Activated T-helper 2 cell treated with anti-CD3 and anti-CD28 coated beads, Interferon-gamma antibody, Interleukin-2, Interleukin-4, amounts not matched to agents 10 μg/mL and 5 μg/mL and 100 μg/mL, durations not matched to agents 14 hours and 24 hours and 36 hours (primary cell): ENCODE results near the gene PHF1. TPM values are rescaled to one million over a fixed set of nuclear protein-coding genes. Genes with fewer than 3 reads are reported as not detected.
"Not testable (repeated sequence)": the region's sequence is repeated elsewhere in the genome, so short reads cannot be mapped to it uniquely, and the experiment has no call there.

Experiments used
- DNase-seq: peaks from one replicate; pipeline ENCODE4 v3.0.0; 2021; ENCODE audit warnings: low spot score
- H3K27ac Mint-ChIP-seq: one replicate; pipeline ENCODE4 v1.8.0; 2021; ENCODE audit warnings: mixed read lengths
- H3K27me3 Mint-ChIP-seq: one replicate; pipeline ENCODE4 v1.8.0; 2021; ENCODE audit warnings: low read depth, mixed read lengths
- H3K36me3 Mint-ChIP-seq: one replicate; pipeline ENCODE4 v1.8.0; 2021; ENCODE audit warnings: low read depth, mixed read lengths
- H3K4me1 Mint-ChIP-seq: one replicate; pipeline ENCODE4 v1.8.0; 2021; ENCODE audit warnings: low read depth, mixed read lengths
- H3K4me3 Mint-ChIP-seq: one replicate; pipeline ENCODE4 v1.8.0; 2021; ENCODE audit warnings: low read depth, mild to moderate bottlenecking, moderate library complexity, mixed read lengths
- H3K9me3 Mint-ChIP-seq: one replicate; pipeline ENCODE4 v1.8.0; 2021; ENCODE audit warnings: mixed read lengths
- intact Hi-C: fragments of 100-400 bp; cut with micrococcal nuclease; formaldehyde crosslinking; loops from one replicate; pipeline ENCODE4 v1.15.1; 2023
- total RNA-seq: library from RNA; stranded (reverse); gene quantifications from 2 replicates; pipeline ENCODE4 v1.2.3, GENCODE V29; 2022

Gene PHF1
- total RNA-seq, 1 donor from 2014 or later: 39.1 TPM

- peaks cover 27% of the 10 kb centered on the region for H3K4me1 Mint-ChIP-seq
- intact Hi-C loops: not testable (repeated sequence)
Observed at GRCh38 chr6:33399881-33400280, 10.9 kb upstream of the PHF1 start.

GRCh38 chr6:33404884-33405283 is 5.9 kb upstream of the PHF1 start:
- Mint-ChIP-seq H3K27me3 (no peaks in the 10 kb centered on the region), H3K4me1 (peaks cover 22% of the 10 kb centered on the region), H3K36me3 (peaks cover 85% of the 10 kb centered on the region), H3K9me3 (no peaks in the 10 kb centered on the region), H3K27ac (peak overlapping the region; percentile 6), H3K4me3 (no peak overlapping the region)
- intact Hi-C loops: no loop called here
- DNase-seq: no peak

More at GRCh38 chr6:33399881-33400280, 10.9 kb upstream of the PHF1 start:
- H3K9me3 Mint-ChIP-seq, DNase-seq, H3K27ac Mint-ChIP-seq, H3K27me3 Mint-ChIP-seq, H3K4me3 Mint-ChIP-seq: not testable (repeated sequence)
- peaks cover 65% of the 10 kb centered on the region for H3K36me3 Mint-ChIP-seq

- intact Hi-C loops: no loop called here
- Mint-ChIP-seq H3K27ac (peak overlapping the region; percentile 28), H3K27me3 (no peaks in the 10 kb centered on the region), H3K4me1 (peaks cover 24% of the 10 kb centered on the region), H3K4me3 (no peak overlapping the region), H3K9me3 (no peaks in the 10 kb centered on the region), H3K36me3 (peaks cover 82% of the 10 kb centered on the region)
- DNase-seq: no peak
Observed at GRCh38 chr6:33405386-33405940, 5.4 kb upstream of the PHF1 start.

GRCh38 chr6:33406126-33406525 is 4.7 kb upstream of the PHF1 start:
- peaks cover 78% of the 10 kb centered on the region for H3K36me3 Mint-ChIP-seq
- no peaks in the 10 kb centered on the region for H3K9me3 Mint-ChIP-seq

GRCh38 chr6:33407132-33407718 is 3.6 kb upstream of the PHF1 start:
- no peak for DNase-seq
- peaks cover 73% of the 10 kb centered on the region for H3K36me3 Mint-ChIP-seq

More at GRCh38 chr6:33406126-33406525, 4.7 kb upstream of the PHF1 start:
- no peaks in the 10 kb centered on the region for H3K27me3 Mint-ChIP-seq
- peaks cover 24% of the 10 kb centered on the region for H3K4me1 Mint-ChIP-seq
- intact Hi-C loops: no loop called here
- DNase-seq: no peak
- no peak overlapping the region for H3K4me3 Mint-ChIP-seq
- no peak overlapping the region for H3K27ac Mint-ChIP-seq

GRCh38 chr6:33410050-33410710 is 634 bp upstream of the PHF1 start:
- peak; percentile 98 for DNase-seq
- Mint-ChIP-seq H3K9me3 (no peaks in the 10 kb centered on the region), H3K4me1 (peaks cover 38% of the 10 kb centered on the region), H3K4me3 (peak overlapping the region; percentile 88), H3K27ac (peak overlapping the region; percentile 93), H3K27me3 (no peaks in the 10 kb centered on the region), H3K36me3 (peaks cover 75% of the 10 kb centered on the region)
- intact Hi-C loops: loop anchor here (1.0 to 10.0 kb wide), 6 partner anchors 8 to 439 kb away; partner anchors contain the start of genes CUTA, KIFC1, RXRB and SLC39A7

More at GRCh38 chr6:33407132-33407718, 3.6 kb upstream of the PHF1 start:
- Mint-ChIP-seq H3K4me1 (peaks cover 29% of the 10 kb centered on the region), H3K27me3 (no peaks in the 10 kb centered on the region), H3K27ac (peak overlapping the region; percentile 24), H3K4me3 (no peak overlapping the region), H3K9me3 (no peaks in the 10 kb centered on the region)
- intact Hi-C loops: no loop called here

GRCh38 chr6:33411632-33412005 is 805 bp downstream of the PHF1 start:
- DNase-seq: no peak
- Mint-ChIP-seq H3K4me1 (peaks cover 44% of the 10 kb centered on the region), H3K4me3 (peak overlapping the region; percentile 73), H3K27me3 (no peaks in the 10 kb centered on the region), H3K36me3 (peaks cover 75% of the 10 kb centered on the region), H3K27ac (peak overlapping the region; percentile 35), H3K9me3 (no peaks in the 10 kb centered on the region)
- intact Hi-C loops: loop anchor here (2.0 to 10.0 kb wide), 3 partner anchors 211 to 441 kb away; partner anchors contain the start of genes RXRB and SLC39A7

- Mint-ChIP-seq H3K9me3 (no peaks in the 10 kb centered on the region), H3K4me1 (peaks cover 46% of the 10 kb centered on the region)
- intact Hi-C loops: loop anchor here (10.0 kb wide), 1 partner anchor 282 kb away; no protein-coding TSS in a partner anchor
Observed at GRCh38 chr6:33412140-33413009, 1.6 kb downstream of the PHF1 start.

GRCh38 chr6:33413241-33414120 is 2.7 kb downstream of the PHF1 start:
- no peaks in the 10 kb centered on the region for H3K27me3 Mint-ChIP-seq
- intact Hi-C loops: loop anchor here (10.0 kb wide), 1 partner anchor 281 kb away; no protein-coding TSS in a partner anchor

More at GRCh38 chr6:33412140-33413009, 1.6 kb downstream of the PHF1 start:
- DNase-seq: no peak
- Mint-ChIP-seq H3K36me3 (peaks cover 71% of the 10 kb centered on the region), H3K27me3 (no peaks in the 10 kb centered on the region), H3K27ac (peak overlapping the region; percentile 17), H3K4me3 (peak overlapping the region; percentile 73)

GRCh38 chr6:33414592-33415271 is 3.9 kb downstream of the PHF1 start:
- peak overlapping the region; percentile 69 for H3K27ac Mint-ChIP-seq
- peaks cover 53% of the 10 kb centered on the region for H3K4me1 Mint-ChIP-seq
- H3K36me3 Mint-ChIP-seq: peaks cover 49% of the 10 kb centered on the region
- H3K9me3 Mint-ChIP-seq: no peaks in the 10 kb centered on the region
- H3K27me3 Mint-ChIP-seq: no peaks in the 10 kb centered on the region
- DNase-seq: no peak
- intact Hi-C loops: loop anchor here (5.0 to 10.0 kb wide), 3 partner anchors 117 to 1752 kb away; partner anchors contain the start of genes C6orf47, GPANK1 and RGL2
- no peak overlapping the region for H3K4me3 Mint-ChIP-seq

More at GRCh38 chr6:33413241-33414120, 2.7 kb downstream of the PHF1 start:
- H3K27ac Mint-ChIP-seq: peak overlapping the region; percentile 9
- H3K9me3 Mint-ChIP-seq: no peaks in the 10 kb centered on the region
- H3K4me1 Mint-ChIP-seq: peaks cover 46% of the 10 kb centered on the region
- H3K36me3 Mint-ChIP-seq: peaks cover 60% of the 10 kb centered on the region
- DNase-seq: no peak
- peak overlapping the region; percentile 7 for H3K4me3 Mint-ChIP-seq

GRCh38 chr6:33415831-33416230 is 5.0 kb downstream of the PHF1 start:
- Mint-ChIP-seq H3K4me1 (peaks cover 51% of the 10 kb centered on the region), H3K36me3 (peaks cover 46% of the 10 kb centered on the region), H3K27ac (peak overlapping the region; percentile 69), H3K4me3 (peak overlapping the region; percentile 96), H3K9me3 (no peaks in the 10 kb centered on the region), H3K27me3 (no peaks in the 10 kb centered on the region)
- no peak for DNase-seq
- intact Hi-C loops: loop anchor here (5.0 to 10.0 kb wide), 3 partner anchors 119 to 1754 kb away; partner anchors contain the start of genes C6orf47, GPANK1 and RGL2
